GM19397 (cell line): ENCODE data around the gene LGI4.
"Not testable (repeated sequence)": the region's sequence is repeated elsewhere in the genome, so short reads cannot be mapped to it uniquely, and the experiment has no call there.

Source experiments
- ATAC-seq: cut with Tn5 transposase; IDR thresholded peaks from one replicate; pipeline ENCODE4 v1.9.1; 2021; ENCODE audit warnings: mild to moderate bottlenecking, moderate library complexity; ENCODE audit not compliant: unreplicated experiment

The LGI4 gene

GRCh38 chr19:35142606-35143230, 7.9 kb upstream of the LGI4 start:
- no peak for ATAC-seq

GRCh38 chr19:35141837-35142605, 7.2 kb upstream of the LGI4 start:
- ATAC-seq, result no peak

DNA sequence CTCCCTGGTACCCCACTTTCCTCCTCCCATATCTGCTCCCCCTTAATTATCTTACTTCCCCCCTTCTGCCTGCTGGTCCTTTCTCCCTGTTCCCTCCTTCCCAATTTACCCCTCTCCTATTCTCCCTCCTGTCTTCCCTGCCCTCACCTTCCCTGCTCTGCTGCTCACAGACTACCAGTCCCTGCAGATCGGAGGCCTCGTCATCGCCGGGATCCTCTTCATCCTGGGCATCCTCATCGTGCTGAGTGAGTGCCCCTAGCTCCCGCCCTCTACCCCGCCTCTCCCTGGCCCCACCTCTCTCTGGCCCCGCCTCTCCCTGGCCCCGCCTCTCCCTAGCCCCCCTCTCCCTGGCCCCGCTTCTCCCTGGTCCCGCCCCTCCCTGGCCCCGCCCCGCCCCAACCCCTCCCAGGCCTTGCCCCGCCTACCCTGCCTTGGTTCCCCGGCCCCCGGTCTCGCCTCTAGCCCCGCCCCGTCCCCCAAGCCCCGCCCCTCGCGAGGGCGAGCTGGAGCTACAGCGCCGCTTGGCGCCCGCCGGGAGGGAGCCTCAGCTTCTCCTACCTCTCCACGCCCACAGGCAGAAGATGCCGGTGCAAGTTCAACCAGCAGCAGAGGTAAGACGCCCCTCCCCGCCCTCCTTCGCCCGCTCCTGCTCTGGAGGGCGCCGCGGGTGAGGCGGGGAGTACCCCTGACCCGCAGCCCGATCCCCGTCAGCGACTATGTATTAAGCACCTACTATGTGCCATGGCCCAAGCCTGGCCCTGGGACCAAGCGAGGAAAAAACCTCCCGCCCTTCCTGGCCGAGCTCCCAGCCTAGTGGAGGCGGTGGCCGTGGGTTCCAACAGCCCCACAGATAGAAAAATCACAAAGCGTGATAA, 6.3 kb upstream of the LGI4 start:
- peak; percentile 65 for ATAC-seq

GRCh38 chr19:35140207-35140961, 5.5 kb upstream of the LGI4 start:
- no peak for ATAC-seq

GRCh38 chr19:35138305-35138892, 3.5 kb upstream of the LGI4 start, which contains the start of gene FXYD1:
TSS of gene FXYD1 (plus strand) at chr19:35138824. CDS start at chr19:35140080, 1,256 bp downstream.
- ATAC-seq, result no peak

GRCh38 chr19:35136977-35137702, 2.3 kb upstream of the LGI4 start:
- ATAC-seq, result no peak

DNA sequence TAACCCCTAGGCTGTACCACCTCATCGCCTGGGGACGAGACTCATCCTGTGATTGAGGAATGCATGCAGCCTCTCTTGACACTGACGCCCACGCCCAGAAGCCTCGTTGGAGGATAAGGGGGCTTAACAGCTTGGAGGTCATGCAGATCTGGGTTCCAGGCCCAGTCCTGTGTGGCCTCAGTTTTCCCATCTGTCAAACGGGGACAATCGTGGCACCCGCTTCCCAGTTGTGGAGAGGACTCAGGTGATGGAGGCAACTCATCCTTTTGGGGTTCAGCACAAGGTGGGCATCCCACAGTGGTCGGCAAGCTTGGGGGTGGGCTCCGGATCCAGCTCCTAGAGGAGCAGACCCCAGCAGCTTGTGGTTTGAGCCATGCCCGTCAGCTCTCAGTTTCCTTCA, 1.4 kb upstream of the LGI4 start:
- no peak for ATAC-seq

- no peak for ATAC-seq
These were observed 590 bp upstream of the LGI4 start for GRCh38 chr19:35135389-35135909.

- ATAC-seq, result no peak
These were observed 1.0 kb downstream of the LGI4 start for GRCh38 chr19:35133826-35134225.

GRCh38 chr19:35132254-35132653, 2.6 kb downstream of the LGI4 start:
- no peak for ATAC-seq

DNA sequence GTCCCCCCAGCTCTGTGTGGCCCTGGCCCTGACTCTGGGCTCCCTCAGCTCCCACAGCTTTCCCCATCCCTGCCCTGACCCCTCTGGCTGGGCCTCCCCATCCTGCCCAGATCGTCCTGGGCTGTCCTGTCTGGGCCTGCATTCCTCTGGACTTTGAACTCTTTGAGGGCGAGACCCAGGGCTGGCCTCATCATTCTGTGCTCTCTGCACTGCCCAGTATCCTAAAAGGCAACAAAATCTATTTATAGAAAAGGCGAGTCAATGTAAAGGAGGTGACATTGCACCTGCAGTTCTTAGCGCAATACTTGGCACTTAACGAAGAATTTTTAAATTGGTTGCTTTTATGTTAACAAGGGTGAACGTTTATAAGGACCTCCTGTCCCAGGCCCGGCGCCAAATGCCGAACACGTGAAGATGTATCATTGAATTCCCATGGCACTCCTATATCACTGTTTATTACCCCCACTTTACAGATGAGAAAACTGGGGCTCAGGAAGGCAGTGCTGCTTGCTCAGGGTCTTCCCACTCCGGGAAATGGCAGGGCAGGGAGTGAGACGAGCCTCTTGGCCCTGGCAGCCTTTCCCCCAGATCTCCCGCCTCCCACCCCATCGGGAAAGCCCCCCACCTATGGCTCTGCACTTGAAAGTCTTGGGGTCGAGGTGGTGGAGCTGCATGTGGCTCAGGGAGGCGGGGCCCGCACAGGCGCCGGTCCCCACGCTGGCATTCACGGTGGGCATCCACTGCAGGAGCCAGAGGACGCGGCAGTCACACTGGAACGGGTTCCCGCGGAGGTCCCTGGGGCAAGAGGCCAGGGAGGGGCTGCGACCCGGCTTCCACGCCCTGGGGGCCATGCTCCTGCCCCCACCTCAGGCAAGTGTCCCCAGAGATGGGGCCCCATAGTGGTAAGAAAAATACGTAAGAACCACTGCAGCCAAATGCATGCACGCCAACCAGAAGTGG, 3.8 kb downstream of the LGI4 start:
- no peak for ATAC-seq

DNA sequence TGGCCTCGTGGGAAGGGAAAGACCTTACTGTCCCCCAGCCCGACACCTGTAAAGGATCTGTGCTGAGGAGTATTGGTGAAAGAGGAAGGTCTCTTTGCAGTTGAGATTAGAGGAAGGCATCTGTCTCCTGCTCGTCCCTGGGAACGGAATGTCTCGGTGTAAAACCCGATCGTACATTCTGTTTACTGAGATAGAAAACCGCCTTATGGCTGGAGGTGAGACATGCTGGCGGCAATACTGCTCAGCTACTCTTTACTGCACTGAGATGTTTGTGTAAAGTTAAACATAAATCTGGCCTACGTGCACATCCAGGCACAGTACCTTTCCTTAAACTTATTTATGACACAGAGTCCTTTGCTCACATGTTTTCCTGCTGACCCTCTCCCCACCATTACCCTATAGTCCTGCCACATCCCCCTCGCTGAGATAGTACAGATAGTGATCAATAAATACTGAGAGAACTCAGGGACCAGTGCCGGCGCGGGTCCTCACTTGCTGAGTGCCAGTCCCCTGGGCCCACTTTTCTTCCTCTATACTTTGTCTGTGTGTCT, 5.1 kb downstream of the LGI4 start:
- ATAC-seq, result not testable (repeated sequence)

- no peak for ATAC-seq
These were observed 6.3 kb downstream of the LGI4 start for GRCh38 chr19:35128398-35129057.

DNA sequence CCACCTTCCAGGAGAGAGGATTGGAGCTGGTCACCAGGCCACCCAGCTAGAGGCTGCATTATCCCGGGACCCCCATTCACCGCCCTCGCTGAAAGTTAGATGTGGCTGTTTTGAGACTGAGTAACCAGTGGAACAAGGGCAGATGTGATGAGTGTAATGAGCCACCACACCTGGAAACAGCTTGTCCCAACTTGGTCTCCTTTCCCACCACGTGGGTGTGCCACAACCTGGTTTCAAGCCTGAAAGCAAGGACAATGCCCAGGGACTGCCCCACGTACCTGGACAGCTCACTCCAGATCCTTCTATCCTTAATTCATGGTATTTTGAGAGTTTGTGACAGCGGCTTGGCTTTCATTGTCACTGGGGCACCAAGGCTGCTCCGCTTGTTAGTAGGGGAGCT, 7.0 kb downstream of the LGI4 start:
- no peak for ATAC-seq

- no peak for ATAC-seq
These were observed 8.3 kb downstream of the LGI4 start for GRCh38 chr19:35126624-35126959.

GRCh38 chr19:35125749-35126623, 8.9 kb downstream of the LGI4 start:
- no peak for ATAC-seq

DNA sequence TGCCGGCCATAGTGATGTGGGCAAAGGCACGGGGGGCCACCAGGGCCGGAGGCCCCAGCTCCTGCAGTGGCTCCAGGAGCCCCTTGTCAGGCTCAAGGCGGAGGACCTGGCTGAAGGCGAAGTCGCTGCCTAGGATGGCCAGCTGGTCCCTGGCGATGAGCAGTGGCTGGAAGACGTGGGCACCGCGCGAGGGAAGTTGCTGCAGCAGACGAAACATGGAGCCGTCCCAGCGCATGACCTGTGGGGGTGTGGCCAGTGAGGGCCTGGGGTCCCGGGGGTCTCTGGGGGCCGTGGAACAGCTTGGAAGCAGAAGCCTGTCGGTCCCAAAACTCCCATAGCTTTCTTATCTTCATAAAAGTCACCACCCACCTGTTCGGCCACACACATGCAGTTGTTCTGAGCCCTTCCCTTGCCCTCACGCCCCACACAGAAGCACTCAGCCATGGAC, 9.6 kb downstream of the LGI4 start:
- ATAC-seq, result no peak
